GM12865 (cell line): ENCODE data around the gene SIM2.

Experiments used
- DNase-seq: peaks from one replicate; pipeline ENCODE4 v3.0.0; 2010; ENCODE audit warnings: low read depth
- H3K4me3 ChIP-seq: 2 replicates; pipeline ENCODE4 v1.5.1; 2011; ENCODE audit warnings: mild to moderate bottlenecking, low read depth, low read length, control low read depth
- TF ChIP-seq, protein P1 (sequence below): IDR thresholded peaks from 2 replicates; pipeline ENCODE4 v1.5.1; 2011; ENCODE audit warnings: low read length, control low read depth, low read depth, inconsistent platforms; ENCODE audit not compliant: insufficient read depth; ENCODE audit errors: missing control alignments

SIM2 gene

DNA sequence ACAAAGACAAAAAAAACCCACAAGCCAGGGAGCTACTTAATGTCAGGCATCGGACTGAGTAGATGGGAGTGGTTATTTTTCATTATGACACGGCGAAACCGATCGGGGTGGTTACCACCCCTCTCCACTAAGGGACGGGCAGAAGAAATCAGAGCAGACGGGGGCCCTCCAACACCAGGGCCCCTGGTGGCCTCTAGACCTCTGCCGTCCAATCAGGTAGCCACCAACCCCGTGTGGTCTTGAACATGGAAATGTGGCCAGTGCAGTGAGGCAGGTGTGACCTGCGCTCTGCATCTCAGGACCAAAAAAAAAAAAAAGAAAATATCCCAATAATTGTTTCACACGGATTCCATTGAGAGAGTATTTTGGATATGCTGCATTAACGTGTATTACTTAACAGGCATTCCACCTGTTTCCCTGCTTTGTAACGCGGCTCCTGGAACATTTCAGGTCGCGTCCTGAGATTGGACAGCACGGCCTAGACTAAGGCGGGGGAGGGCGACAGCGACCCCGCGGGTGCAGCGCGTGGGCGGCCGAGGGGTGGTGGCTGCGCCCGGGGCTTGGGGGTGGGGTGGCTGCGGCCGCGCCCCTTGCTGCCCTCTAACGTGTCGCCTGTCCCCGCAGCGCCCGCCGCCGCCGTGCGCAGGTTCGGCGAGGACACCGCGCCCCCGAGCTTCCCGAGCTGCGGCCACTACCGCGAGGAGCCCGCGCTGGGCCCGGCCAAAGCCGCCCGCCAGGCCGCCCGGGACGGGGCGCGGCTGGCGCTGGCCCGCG is 48.3 kb downstream of the SIM2 start:
- TF ChIP-seq, protein P1, sequence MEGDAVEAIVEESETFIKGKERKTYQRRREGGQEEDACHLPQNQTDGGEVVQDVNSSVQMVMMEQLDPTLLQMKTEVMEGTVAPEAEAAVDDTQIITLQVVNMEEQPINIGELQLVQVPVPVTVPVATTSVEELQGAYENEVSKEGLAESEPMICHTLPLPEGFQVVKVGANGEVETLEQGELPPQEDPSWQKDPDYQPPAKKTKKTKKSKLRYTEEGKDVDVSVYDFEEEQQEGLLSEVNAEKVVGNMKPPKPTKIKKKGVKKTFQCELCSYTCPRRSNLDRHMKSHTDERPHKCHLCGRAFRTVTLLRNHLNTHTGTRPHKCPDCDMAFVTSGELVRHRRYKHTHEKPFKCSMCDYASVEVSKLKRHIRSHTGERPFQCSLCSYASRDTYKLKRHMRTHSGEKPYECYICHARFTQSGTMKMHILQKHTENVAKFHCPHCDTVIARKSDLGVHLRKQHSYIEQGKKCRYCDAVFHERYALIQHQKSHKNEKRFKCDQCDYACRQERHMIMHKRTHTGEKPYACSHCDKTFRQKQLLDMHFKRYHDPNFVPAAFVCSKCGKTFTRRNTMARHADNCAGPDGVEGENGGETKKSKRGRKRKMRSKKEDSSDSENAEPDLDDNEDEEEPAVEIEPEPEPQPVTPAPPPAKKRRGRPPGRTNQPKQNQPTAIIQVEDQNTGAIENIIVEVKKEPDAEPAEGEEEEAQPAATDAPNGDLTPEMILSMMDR: no peak
- DNase-seq: peak; percentile 4
- H3K4me3 ChIP-seq: no peak overlapping the region

DNA sequence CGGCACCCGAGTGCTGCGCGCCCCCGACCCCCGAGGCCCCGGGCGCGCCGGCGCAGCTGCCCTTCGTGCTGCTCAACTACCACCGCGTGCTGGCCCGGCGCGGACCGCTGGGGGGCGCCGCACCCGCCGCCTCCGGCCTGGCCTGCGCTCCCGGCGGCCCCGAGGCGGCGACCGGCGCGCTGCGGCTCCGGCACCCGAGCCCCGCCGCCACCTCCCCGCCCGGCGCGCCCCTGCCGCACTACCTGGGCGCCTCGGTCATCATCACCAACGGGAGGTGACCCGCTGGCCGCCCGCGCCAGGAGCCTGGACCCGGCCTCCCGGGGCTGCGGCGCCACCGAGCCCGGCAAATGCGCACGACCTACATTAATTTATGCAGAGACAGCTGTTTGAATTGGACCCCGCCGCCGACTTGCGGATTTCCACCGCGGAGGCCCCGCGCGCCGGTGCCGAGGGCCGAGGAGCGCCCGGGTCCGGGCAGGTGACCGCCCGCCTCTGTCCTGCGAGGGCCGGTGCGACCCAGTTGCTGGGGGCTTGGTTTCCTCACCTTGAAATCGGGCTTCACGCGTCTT is 49.0 kb downstream of the SIM2 start:
- DNase-seq: no peak
- TF ChIP-seq, protein P1: no peak
- no peak overlapping the region for H3K4me3 ChIP-seq

DNA sequence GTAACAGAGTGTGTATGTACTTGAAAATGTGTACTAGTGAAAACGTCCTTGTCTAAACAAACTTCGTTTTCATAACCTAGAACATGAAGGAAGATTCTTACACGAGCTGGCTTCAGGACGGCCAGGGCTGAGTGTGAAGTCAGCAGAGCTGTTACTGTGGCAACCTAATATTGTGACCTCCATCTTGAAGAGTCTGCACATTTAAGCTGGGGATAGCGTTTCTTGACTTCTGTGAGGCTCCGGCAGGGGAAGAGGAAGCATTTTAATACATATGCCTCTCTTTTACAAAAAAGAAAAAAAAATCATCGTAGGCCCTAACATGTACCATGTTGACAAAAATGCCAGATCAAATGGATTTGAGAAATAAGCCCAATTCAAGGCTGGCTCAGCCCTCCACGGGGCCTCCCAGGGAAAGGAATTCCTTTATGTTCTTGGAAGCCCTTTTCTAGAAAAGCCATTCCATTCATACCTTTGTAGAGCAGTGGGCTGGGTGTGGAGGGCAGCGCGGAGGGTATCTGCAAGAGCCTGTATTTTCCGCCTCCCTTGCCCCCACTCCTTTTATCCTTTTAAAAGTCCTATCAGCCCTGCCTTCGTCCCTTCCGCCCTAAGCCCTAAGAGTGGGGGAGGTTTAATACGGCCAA is 51.1 kb downstream of the SIM2 start:
- DNase-seq: no peak
- TF ChIP-seq, protein P1: no peak
- no peak overlapping the region for H3K4me3 ChIP-seq

DNA sequence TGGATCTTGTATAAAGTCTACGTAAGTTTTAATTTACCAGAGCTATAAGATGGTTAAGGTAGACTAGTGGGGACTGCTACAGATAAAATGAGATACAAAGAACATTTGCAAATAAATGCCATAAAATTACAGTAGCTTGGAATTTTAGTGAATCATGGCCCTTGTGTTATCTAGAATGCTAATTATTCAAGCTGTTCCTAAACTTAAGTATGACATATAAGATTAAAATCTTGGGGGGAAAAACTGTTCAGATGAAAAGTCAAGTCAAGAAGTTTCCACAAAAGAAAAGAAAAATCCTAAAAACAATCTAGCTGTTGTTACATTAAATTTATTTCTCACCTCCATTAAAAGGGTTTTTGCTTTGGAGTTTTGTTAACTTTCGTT is 51.7 kb downstream of the SIM2 start:
- TF ChIP-seq, protein P1: no peak
- no peak overlapping the region for H3K4me3 ChIP-seq

DNA sequence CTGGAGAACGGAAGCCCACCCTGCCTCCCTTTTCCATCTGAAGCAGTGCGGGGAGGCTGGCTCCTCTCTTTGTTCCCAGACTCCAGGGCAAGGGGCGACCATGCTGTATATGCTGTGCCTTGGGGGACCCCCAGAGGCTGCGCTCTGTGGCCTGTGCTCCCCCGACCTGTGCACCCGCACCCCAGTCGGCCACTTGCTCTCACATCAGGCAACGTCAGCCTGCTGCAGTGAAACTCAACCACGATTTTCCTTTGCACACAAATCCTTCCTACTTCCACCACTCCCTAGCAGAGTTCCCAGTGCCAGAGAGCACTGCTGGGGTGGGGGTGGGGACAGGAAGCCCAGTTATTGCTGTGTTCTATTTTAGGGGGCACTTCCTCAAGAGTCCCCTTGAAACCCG is 52.5 kb downstream of the SIM2 start:
- H3K4me3 ChIP-seq: no peak overlapping the region
- no peak for DNase-seq
- TF ChIP-seq, protein P1: no peak

More for the DNA sequence above, 51.7 kb downstream of the SIM2 start:
- DNase-seq: no peak

GRCh38 chr21:36753556-36753955 is 54.6 kb downstream of the SIM2 start:
- no peak overlapping the region for H3K4me3 ChIP-seq
- TF ChIP-seq, protein P1: no peak
- no peak for DNase-seq
